ENCODE measurements around the gene DCST2.
A peak's percentile ranks its signal among the peaks of the same experiment; 100 is the strongest.

DCST2 gene

DNA sequence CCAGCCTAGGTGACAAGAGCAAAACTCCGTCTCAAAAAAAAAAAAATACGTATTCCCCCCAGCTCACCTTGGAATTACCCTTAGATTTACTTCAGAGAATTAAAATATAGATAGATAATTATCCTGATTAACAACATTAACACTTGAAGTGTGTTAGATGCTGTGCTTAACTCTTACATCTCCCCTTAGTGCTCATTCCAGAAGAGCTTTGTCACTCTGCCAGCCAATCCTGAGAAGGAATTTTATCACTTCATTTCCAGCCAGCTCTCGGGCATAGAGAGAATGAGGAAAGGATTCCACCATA, 61.4 kb downstream of the DCST2 start:
- DNase-seq (ENCODE audit: low read depth): no peak
- in situ Hi-C loops (cut with HindIII; ENCODE audit: low sequenced_read_pairs): no loop called here
- peak overlapping the region; percentile 55 for H3K4me3 ChIP-seq (ENCODE audit: low read depth, low read length)
- no peak for TF ChIP-seq CTCF (IDR thresholded peaks at IDR 0.05; ENCODE audit: low read depth, low read length, missing control alignments)

GRCh38 chr1:154971341-154971998, 62.1 kb downstream of the DCST2 start:
- in situ Hi-C loops (cut with HindIII; ENCODE audit: low sequenced_read_pairs): no loop called here
- no peak for TF ChIP-seq CTCF (IDR thresholded peaks at IDR 0.05; ENCODE audit: low read depth, low read length, missing control alignments)
- peak overlapping the region; percentile 81 for H3K4me3 ChIP-seq (ENCODE audit: low read depth, low read length)
- no peak for DNase-seq (ENCODE audit: low read depth)

DNA sequence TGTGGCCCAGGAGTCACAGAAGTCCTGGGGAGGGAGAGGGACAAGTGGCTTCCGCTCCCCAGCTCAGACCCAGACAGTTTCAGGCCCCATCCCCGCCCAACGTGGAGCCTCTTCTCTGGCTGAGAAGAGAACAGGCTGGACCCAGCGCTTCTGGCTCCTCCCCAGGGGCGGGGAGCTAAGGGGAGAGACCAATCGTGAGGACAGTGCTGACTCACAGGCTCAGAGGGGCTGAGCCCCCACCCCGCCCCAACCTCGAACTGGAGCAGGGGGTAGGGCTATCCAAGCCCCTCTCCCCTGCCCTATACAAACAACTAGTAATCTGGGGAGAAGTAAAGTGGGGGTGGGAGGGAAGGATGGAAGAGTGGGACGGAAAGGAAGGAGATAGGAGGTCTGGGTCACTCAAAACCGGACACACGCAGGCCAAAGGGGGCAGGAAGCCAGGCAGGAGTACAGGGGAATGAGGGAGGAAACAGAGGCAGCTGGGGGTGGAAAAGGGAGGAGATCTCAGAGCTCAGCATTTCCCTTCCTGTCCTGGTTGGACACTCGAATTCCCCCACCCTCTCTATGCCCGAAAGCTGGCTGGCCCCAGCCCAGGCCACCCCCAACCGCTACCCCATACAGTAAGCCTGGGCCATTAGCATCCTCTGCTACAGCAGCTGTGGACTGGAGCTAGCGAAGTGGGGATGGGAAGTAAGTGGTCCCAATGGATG, 62.8 kb downstream of the DCST2 start, which contains the start of gene SHC1:
SHC1 (minus strand) TSS at position 117 of the 710 bp plus-strand sequence. CDS start 221 bp downstream, outside the sequence.
- H3K4me3 ChIP-seq (ENCODE audit: low read depth, low read length): peak within 1 kb of the TSS; percentile 81
- DNase-seq (ENCODE audit: low read depth): peak; percentile 83

GRCh38 chr1:154969860-154970452, 63.6 kb downstream of the DCST2 start:
- TF ChIP-seq CTCF (IDR thresholded peaks at IDR 0.05; ENCODE audit: low read depth, low read length, missing control alignments): no peak

More for the DNA sequence above, 62.8 kb downstream of the DCST2 start, which contains the start of gene SHC1:
- TF ChIP-seq CTCF (IDR thresholded peaks at IDR 0.05; ENCODE audit: low read depth, low read length, missing control alignments): no peak
- in situ Hi-C loops (cut with HindIII; ENCODE audit: low sequenced_read_pairs): no loop called here

GRCh38 chr1:154969246-154969645, 64.3 kb downstream of the DCST2 start:
- H3K4me3 ChIP-seq (ENCODE audit: low read depth, low read length): peak overlapping the region; percentile 81
- no peak for TF ChIP-seq CTCF (IDR thresholded peaks at IDR 0.05; ENCODE audit: low read depth, low read length, missing control alignments)
- DNase-seq (ENCODE audit: low read depth): no peak
- in situ Hi-C loops (cut with HindIII; ENCODE audit: low sequenced_read_pairs): no loop called here

More at GRCh38 chr1:154969860-154970452, 63.6 kb downstream of the DCST2 start:
- peak overlapping the region; percentile 81 for H3K4me3 ChIP-seq (ENCODE audit: low read depth, low read length)
- no peak for DNase-seq (ENCODE audit: low read depth)
- in situ Hi-C loops (cut with HindIII; ENCODE audit: low sequenced_read_pairs): no loop called here

DNA sequence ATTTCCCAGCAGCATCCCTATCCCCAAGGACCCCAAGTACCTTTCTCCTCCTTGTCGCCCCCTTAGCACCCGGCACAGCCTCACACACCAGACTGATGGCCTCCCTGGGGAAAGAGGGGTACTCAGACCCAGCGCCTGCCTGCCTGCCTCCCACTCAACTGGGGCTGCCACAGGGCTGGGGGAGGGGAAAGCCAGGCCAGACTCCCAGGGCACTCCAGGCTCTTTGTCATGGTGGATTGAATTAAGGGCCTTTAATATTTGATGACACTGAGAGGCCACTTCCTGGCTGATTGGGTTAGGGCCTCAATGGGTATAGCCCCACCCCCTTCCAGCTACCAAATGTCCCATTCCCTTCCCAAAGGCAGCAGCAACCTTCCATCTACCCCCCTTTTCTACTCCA, 64.8 kb downstream of the DCST2 start:
- peak overlapping the region; percentile 81 for H3K4me3 ChIP-seq (ENCODE audit: low read depth, low read length)
- no peak for TF ChIP-seq CTCF (IDR thresholded peaks at IDR 0.05; ENCODE audit: low read depth, low read length, missing control alignments)
- DNase-seq (ENCODE audit: low read depth): no peak
- in situ Hi-C loops (cut with HindIII; ENCODE audit: low sequenced_read_pairs): no loop called here
